ENCODE measurements around the gene DAG1. TPM values are rescaled to one million over a fixed set of nuclear protein-coding genes. Genes with fewer than 3 reads are reported as not detected.

The DAG1 gene
- total RNA-seq, 1 experiment from 2014 or later = 177 TPM

DNA sequence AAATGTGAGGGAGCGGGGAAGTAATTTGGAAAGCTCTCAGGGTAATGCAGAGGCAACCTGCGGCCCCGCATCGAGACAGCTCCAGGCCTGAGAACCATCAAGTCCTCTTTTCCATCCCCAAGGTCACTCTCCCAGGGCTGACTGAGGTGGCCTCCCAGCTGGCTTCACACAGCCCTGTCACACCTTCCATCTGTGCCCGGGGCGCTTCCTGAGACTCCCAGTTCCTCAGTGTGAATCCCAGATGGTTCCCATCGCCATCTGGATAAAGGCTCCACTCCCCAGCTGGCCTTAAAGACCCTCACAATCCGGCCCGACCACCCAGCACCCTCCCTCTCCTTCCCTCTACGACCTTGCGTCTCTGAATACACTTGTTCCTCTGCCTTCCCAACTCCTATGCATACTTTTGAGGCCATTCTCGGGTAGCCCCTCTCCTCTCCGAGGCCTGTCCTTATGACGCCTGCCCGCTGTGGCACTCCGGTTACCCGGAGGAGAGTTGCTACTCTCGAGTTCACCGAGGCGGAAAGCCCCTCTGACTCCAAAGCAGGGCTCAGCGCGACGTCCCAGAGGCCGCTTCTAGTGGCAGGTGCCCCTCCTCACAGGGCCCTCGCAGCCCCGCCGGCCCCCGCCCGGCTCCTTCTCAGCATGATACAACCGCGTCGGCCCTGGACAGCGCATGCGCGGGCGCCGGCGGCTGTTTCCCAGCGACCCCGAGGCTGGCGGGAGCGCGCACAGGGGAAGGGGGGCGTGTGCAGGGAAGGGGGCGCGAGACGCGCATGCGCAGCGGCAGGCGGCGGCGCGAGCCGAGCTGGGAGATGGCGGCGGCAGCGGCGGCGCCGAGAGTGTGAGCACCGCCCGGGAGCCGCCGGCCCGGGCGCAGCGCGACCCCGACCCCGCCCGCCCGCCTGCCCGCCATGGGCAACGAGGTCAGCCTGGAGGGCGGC lies 83.9 kb downstream of the DAG1 start, which contains the start of gene BSN:
Gene BSN (plus strand): TSS at position 786 of the 941 bp plus-strand sequence. CDS start 126 bp downstream, at position 912.
- intact Hi-C loops (cut with micrococcal nuclease; ENCODE audit: unreplicated experiment) = loop anchor here (1.0 kb wide), 1 partner anchor 14 kb away; no protein-coding TSS in a partner anchor
- CTCF ChIA-PET = interaction anchor here (0.5 to 2.1 kb wide), 5 partner anchors 14 to 147 kb away, joined by 3 to 31 read pairs (median 5); no protein-coding TSS in a partner anchor

DNA sequence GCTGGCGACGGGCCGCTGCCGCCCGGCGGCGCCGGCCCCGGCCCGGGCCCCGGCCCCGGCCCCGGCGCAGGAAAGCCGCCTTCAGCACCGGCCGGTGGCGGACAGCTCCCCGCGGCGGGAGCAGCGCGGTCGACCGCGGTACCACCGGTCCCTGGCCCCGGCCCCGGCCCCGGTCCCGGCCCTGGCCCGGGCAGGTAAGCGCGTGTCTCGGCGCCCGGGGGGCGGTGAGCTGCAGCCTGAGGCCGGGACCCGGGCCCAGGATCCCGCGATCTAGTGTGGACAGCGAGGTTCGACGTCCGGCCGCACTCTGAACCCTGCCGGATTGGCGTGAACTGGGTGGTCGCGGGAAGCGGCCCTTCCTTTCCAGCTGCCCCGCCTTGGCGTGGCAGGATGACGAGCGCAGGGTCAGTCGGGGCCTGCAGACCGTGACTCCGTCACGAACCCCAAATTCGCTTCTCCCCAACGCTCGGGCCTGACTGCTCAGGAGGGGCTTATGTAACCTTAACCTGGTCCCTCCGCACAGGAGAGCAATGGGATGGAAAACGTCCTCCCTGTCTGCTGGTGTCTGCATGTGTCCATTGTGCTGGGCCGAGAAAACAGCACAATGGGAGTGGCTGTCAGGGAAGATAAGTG lies 84.7 kb downstream of the DAG1 start:
- H3K4me3 Mint-ChIP-seq (ENCODE audit: unreplicated experiment) = peak overlapping the region; percentile 84
- no peak overlapping the region for H3K27ac Mint-ChIP-seq (ENCODE audit: unreplicated experiment)
- Histone ChIP-seq H3K4me3 (ENCODE audit: low read depth, low read length) (peak overlapping the region; percentile 68), H3K27me3 (replicated peaks; ENCODE audit: control insufficient read depth, insufficient read depth, low read length) (no peaks in the 10 kb centered on the region), H3K4me1 (peaks cover 15% of the 10 kb centered on the region; the same call in 1 of the 2 replicates), H3K36me3 (ENCODE audit: control insufficient read depth, insufficient read depth, low read length) (no peaks in the 10 kb centered on the region), H3K9me3 (no peaks in the 10 kb centered on the region)
- no peaks in the 10 kb centered on the region for H3K36me3 Mint-ChIP-seq (ENCODE audit: insufficient read depth, unreplicated experiment)
- H3K27me3 Mint-ChIP-seq (ENCODE audit: insufficient read depth, unreplicated experiment) = peaks cover 7% of the 10 kb centered on the region
- no peaks in the 10 kb centered on the region for H3K4me1 Mint-ChIP-seq (ENCODE audit: low read depth, unreplicated experiment)
- no TSS peak for BruUV-seq (replicated peaks)
- DNase-seq = peak in 1 of 2 experiments; percentile 85
- TF ChIP-seq, protein P1, sequence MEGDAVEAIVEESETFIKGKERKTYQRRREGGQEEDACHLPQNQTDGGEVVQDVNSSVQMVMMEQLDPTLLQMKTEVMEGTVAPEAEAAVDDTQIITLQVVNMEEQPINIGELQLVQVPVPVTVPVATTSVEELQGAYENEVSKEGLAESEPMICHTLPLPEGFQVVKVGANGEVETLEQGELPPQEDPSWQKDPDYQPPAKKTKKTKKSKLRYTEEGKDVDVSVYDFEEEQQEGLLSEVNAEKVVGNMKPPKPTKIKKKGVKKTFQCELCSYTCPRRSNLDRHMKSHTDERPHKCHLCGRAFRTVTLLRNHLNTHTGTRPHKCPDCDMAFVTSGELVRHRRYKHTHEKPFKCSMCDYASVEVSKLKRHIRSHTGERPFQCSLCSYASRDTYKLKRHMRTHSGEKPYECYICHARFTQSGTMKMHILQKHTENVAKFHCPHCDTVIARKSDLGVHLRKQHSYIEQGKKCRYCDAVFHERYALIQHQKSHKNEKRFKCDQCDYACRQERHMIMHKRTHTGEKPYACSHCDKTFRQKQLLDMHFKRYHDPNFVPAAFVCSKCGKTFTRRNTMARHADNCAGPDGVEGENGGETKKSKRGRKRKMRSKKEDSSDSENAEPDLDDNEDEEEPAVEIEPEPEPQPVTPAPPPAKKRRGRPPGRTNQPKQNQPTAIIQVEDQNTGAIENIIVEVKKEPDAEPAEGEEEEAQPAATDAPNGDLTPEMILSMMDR (IDR thresholded peaks at IDR 0.05; ENCODE audit: insufficient read depth in 1 of 2, low read depth in 1 of 2, low read length in 1 of 2, severe bottlenecking in 1 of 2, unreplicated experiment in 1 of 2) = no peak
- CTCF ChIA-PET = interaction anchor here (0.5 to 2.1 kb wide), 5 partner anchors 15 to 147 kb away, joined by 3 to 31 read pairs (median 5); no protein-coding TSS in a partner anchor
- POLR2A ChIA-PET = interaction anchor here (1.1 kb wide), 1 partner anchor 85 kb away, joined by 8 read pairs; the partner anchor contains the start of gene DAG1
- H3K9me3 Mint-ChIP-seq (ENCODE audit: unreplicated experiment) = no peaks in the 10 kb centered on the region
- intact Hi-C loops (cut with micrococcal nuclease; ENCODE audit: unreplicated experiment) = loop anchor here (1.0 kb wide), 1 partner anchor 14 kb away; no protein-coding TSS in a partner anchor

More for the DNA sequence above, 83.9 kb downstream of the DAG1 start, which contains the start of gene BSN:
- H3K9me3 ChIP-seq = no peaks in the 10 kb centered on the region
- H3K4me1 ChIP-seq = peaks cover 15% of the 10 kb centered on the region; the same call in 1 of the 2 replicates
- POLR2A ChIA-PET = interaction anchor here (1.1 kb wide), 1 partner anchor 84 kb away, joined by 8 read pairs; the partner anchor contains the start of gene DAG1
- H3K4me3 ChIP-seq (ENCODE audit: low read depth, low read length) = peak within 1 kb of the TSS; percentile 68
- no peaks in the 10 kb centered on the region for H3K27me3 ChIP-seq (replicated peaks; ENCODE audit: control insufficient read depth, insufficient read depth, low read length)
- H3K27me3 Mint-ChIP-seq (ENCODE audit: insufficient read depth, unreplicated experiment) = peaks cover 3% of the 10 kb centered on the region
- peak; percentile 91 to 95 for DNase-seq
- BruUV-seq (replicated peaks) = TSS peak; percentile 38
- TF ChIP-seq, protein P1 (IDR thresholded peaks at IDR 0.05; ENCODE audit: insufficient read depth in 1 of 2, low read depth in 1 of 2, low read length in 1 of 2, severe bottlenecking in 1 of 2, unreplicated experiment in 1 of 2) = no peak
- H3K4me3 Mint-ChIP-seq (ENCODE audit: unreplicated experiment) = peak within 1 kb of the TSS; percentile 84
- no peaks in the 10 kb centered on the region for H3K9me3 Mint-ChIP-seq (ENCODE audit: unreplicated experiment)
- no peaks in the 10 kb centered on the region for H3K4me1 Mint-ChIP-seq (ENCODE audit: low read depth, unreplicated experiment)
- H3K27ac Mint-ChIP-seq (ENCODE audit: unreplicated experiment) = peak within 1 kb of the TSS; percentile 76
- H3K36me3 ChIP-seq (ENCODE audit: control insufficient read depth, insufficient read depth, low read length) = no peaks in the 10 kb centered on the region
- H3K36me3 Mint-ChIP-seq (ENCODE audit: insufficient read depth, unreplicated experiment) = no peaks in the 10 kb centered on the region
